Vein endothelial cell (primary cell): Measurements from ENCODE around the gene SPECC1L. TPM values are rescaled to one million over a fixed set of nuclear protein-coding genes. Genes with fewer than 3 reads are reported as not detected.

Experiments used
- total RNA-seq: library from RNA; depleted of rRNA; stranded (reverse); fragments of >200 nt; gene quantifications from 2 replicates; pipeline ENCODE4 v1.2.3, GENCODE V29; 2012

Gene SPECC1L
- total RNA-seq: 48.3 and 51.7 TPM in 2 replicates

GRCh38 chr22:24270556-24271385 is at the start of gene SPECC1L:
SPECC1L (plus strand) TSS chr22:24270831; CDS start chr22:24302232, 31,401 bp downstream.

DNA sequence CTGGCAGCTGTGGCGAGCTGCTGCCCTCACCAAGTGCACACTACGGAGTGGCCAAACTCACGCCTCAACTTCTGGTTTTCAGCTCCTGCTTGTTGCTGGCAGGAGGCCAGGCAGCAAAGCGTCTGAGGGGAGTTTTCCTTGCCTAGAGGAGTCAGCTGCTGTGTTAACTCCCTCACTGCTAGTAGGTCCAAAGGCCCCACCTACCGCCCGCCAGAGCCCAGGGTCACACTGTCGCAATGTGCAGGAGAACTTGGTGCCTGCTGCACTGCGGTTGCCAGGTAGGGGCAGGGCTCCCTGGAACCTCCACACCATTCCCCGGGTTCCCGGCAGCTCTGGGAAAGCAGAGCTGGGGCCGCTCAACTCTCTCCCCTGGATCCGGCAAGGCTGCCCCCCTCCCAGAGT is 25.6 kb upstream of the SPECC1L start, which contains the start of gene GGT5:
GGT5 (minus strand) TSS at position 53 of the 402 bp plus-strand sequence. CDS start 357 bp downstream, outside the sequence.

DNA sequence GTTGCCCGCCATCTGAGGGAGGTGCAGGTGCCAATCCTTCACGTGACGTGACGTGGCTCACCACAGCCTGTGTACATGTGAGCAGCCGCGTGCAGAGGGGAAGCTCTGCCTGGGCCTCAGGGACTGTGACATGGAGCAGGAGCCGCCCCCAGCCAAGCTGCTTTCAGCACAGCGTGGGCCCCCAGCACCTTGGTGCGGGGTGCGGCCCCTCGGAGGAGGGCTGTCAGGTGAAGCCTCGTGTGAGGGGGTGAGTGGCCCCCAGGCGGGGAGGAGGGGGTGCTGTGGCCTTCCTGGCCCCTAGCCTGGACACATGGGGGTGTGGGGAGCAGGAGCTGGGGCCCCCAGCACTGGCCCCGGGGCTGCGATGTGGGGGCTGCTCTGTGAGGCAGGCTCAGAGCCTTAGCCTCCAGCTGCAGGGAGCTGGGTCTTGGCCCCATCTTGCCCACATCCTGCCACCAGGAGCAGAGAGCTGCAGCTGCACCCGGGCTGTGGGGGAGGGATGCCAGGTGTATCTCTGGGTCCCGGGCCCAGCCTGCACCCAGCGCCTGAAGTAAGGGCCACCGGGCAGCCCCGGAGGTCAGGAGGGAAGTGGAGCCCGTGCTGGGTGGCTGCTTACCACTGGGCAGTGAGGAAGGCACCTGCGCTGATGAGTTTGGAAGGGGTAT is 157.0 kb downstream of the SPECC1L start, which contains the start of gene ADORA2A:
ADORA2A (plus strand) TSS at position 100 of the 665 bp plus-strand sequence. CDS start 5,806 bp downstream, outside the sequence.

Other genes with a start within 250 kb of the SPECC1L start
- 0.10 and 0.33 TPM in 2 replicates for gene SUSD2, start 89.3 kb upstream of the SPECC1L start, total RNA-seq
- gene GGT5, start 25.7 kb upstream of the SPECC1L start, total RNA-seq: 21.3 and 33.0 TPM in 2 replicates
- gene ADORA2A, start 156.8 kb downstream of the SPECC1L start, total RNA-seq: 10.6 and 18.6 TPM in 2 replicates
- gene UPB1, start 224.5 kb downstream of the SPECC1L start, total RNA-seq: 0.33 TPM in 1 of 2 replicates, not detected in the other